OCI-LY3 (cell line): ENCODE measurements around the gene TPO.

Experiments
- H2AFZ ChIP-seq: fragments of 200-600, 300-600 bp; shearing (Covaris generic); 2 replicates; pipeline ENCODE4 v1.6.0; 2014; ENCODE audit warnings: antibody characterized with exemption, low read depth, low read length
- H3K27ac ChIP-seq: fragments of 200-600, 300-600 bp; sonication (generic); 2 replicates; pipeline ENCODE4 v1.5.1; 2014; ENCODE audit warnings: mild to moderate bottlenecking, low read length, moderate library complexity, mixed read lengths
- H3K27me3 ChIP-seq: fragments of 200-600, 300-600 bp; sonication (generic); 2 replicates; pipeline ENCODE4 v1.6.1; 2014; ENCODE audit warnings: low read depth, low read length, mixed read lengths
- H3K36me3 ChIP-seq: fragments of 200-600, 300-600 bp; sonication (generic); replicated peaks from 2 replicates; pipeline ENCODE3; 2014; ENCODE audit warnings: low read depth, low read length, mixed read lengths
- H3K4me1 ChIP-seq: fragments of 300-600, 200-600 bp; sonication (generic); 2 replicates; pipeline ENCODE4 v1.6.1; 2014; ENCODE audit warnings: low read length, mixed read lengths
- H3K4me2 ChIP-seq: fragments of 200-600, 300-600 bp; sonication (generic); 2 replicates; pipeline ENCODE4 v1.6.1; 2014; ENCODE audit warnings: low read length, mixed read lengths
- H3K4me3 ChIP-seq: fragments of 300-600, 200-600 bp; sonication (generic); 2 replicates; pipeline ENCODE4 v1.5.1; 2014; ENCODE audit warnings: antibody characterized with exemption, mild to moderate bottlenecking, low read length, moderate library complexity
- H3K79me2 ChIP-seq: fragments of 300-600, 200-600 bp; shearing (Covaris generic); 2 replicates; pipeline ENCODE4 v1.6.1; 2014; ENCODE audit warnings: mild to moderate bottlenecking, low read length, mixed read lengths
- H3K9ac ChIP-seq: fragments of 300-600, 200-600 bp; shearing (Covaris generic); 2 replicates; pipeline ENCODE4 v1.6.0; 2014; ENCODE audit warnings: mild to moderate bottlenecking, low read length, moderate library complexity
- H3K9me3 ChIP-seq: fragments of 200-600, 300-600 bp; shearing (Covaris generic); 2 replicates; pipeline ENCODE4 v1.6.1; 2014; ENCODE audit warnings: low read length, mixed read lengths; ENCODE audit not compliant: insufficient read depth
- H4K20me1 ChIP-seq: fragments of 200-600, 300-600 bp; sonication (generic); 2 replicates; pipeline ENCODE4 v1.6.1; 2016; ENCODE audit warnings: low read length, mixed read lengths; ENCODE audit not compliant: insufficient read depth
- CTCF ChIP-seq: fragments of 200-600, 300-600 bp; sonication (generic); IDR thresholded peaks from 2 replicates; pipeline ENCODE4 v1.5.1; 2014; ENCODE audit warnings: antibody characterized with exemption, low read length, low read depth
- EZH2phosphoT487 ChIP-seq: fragments of 200-600 bp; shearing (Covaris generic); IDR thresholded peaks from 2 replicates; pipeline ENCODE4 v1.6.1; 2018; ENCODE audit warnings: antibody characterized with exemption, mixed run types, low read depth

The TPO gene

GRCh38 chr2:1413156-1413710, at the start of gene TPO:
Gene TPO, plus strand, starts transcription at chr2:1413463. Its CDS starts 946 bp downstream, at chr2:1414409.
- no peak within 1 kb of the TSS for H2AFZ ChIP-seq
- no peak within 1 kb of the TSS for H3K4me3 ChIP-seq
- H3K36me3 ChIP-seq: no peaks in the 10 kb centered on the region
- H3K9ac ChIP-seq: no peak within 1 kb of the TSS
- TF ChIP-seq CTCF: no peak
- TF ChIP-seq EZH2phosphoT487: no peak
- H3K9me3 ChIP-seq: no peaks in the 10 kb centered on the region
- H3K27ac ChIP-seq: no peak within 1 kb of the TSS
- H4K20me1 ChIP-seq: no peaks in the 10 kb centered on the region
- peaks cover 6% of the 10 kb centered on the region; the same call in 1 of the 2 replicates for H3K27me3 ChIP-seq
- H3K79me2 ChIP-seq: no peaks in the 10 kb centered on the region
- H3K4me1 ChIP-seq: no peaks in the 10 kb centered on the region
- H3K4me2 ChIP-seq: no peak within 1 kb of the TSS

- H3K9ac ChIP-seq: no peak overlapping the region
- TF ChIP-seq EZH2phosphoT487: no peak
- no peak for TF ChIP-seq CTCF
- H3K4me1 ChIP-seq: no peaks in the 10 kb centered on the region
- H3K9me3 ChIP-seq: no peaks in the 10 kb centered on the region
- H3K27ac ChIP-seq: no peak overlapping the region
- H4K20me1 ChIP-seq: no peaks in the 10 kb centered on the region
- no peaks in the 10 kb centered on the region for H3K79me2 ChIP-seq
- no peaks in the 10 kb centered on the region for H3K36me3 ChIP-seq
- no peak overlapping the region for H3K4me3 ChIP-seq
- H3K4me2 ChIP-seq: no peak overlapping the region
- H3K27me3 ChIP-seq: peaks cover 16% of the 10 kb centered on the region
- H2AFZ ChIP-seq: no peak overlapping the region
Observed at GRCh38 chr2:1366546-1367134, 46.6 kb upstream of the TPO start.

GRCh38 chr2:1367601-1368000, 45.7 kb upstream of the TPO start:
- no peaks in the 10 kb centered on the region for H3K4me1 ChIP-seq
- no peaks in the 10 kb centered on the region for H3K9me3 ChIP-seq
- no peak overlapping the region for H3K9ac ChIP-seq
- no peaks in the 10 kb centered on the region for H3K79me2 ChIP-seq
- no peak overlapping the region for H3K4me3 ChIP-seq
- no peak overlapping the region for H3K4me2 ChIP-seq
- no peak for TF ChIP-seq EZH2phosphoT487
- TF ChIP-seq CTCF: no peak
- H3K36me3 ChIP-seq: no peaks in the 10 kb centered on the region
- peaks cover 19% of the 10 kb centered on the region for H3K27me3 ChIP-seq
- no peak overlapping the region for H2AFZ ChIP-seq
- H4K20me1 ChIP-seq: no peaks in the 10 kb centered on the region
- no peak overlapping the region for H3K27ac ChIP-seq

GRCh38 chr2:1369905-1370304, 43.4 kb upstream of the TPO start:
- Histone ChIP-seq H3K27me3 (peaks cover 27% of the 10 kb centered on the region), H2AFZ (no peak overlapping the region), H3K9ac (no peak overlapping the region), H3K4me3 (no peak overlapping the region), H4K20me1 (no peaks in the 10 kb centered on the region), H3K4me1 (no peaks in the 10 kb centered on the region), H3K79me2 (no peaks in the 10 kb centered on the region), H3K9me3 (no peaks in the 10 kb centered on the region), H3K36me3 (no peaks in the 10 kb centered on the region), H3K27ac (no peak overlapping the region), H3K4me2 (no peak overlapping the region)
- TF ChIP-seq EZH2phosphoT487: no peak
- no peak for TF ChIP-seq CTCF
